LNCaP clone FGC (cell line): ENCODE measurements around the gene GPSM3.
"Not testable (repeated sequence)": the region's sequence is repeated elsewhere in the genome, so short reads cannot be mapped to it uniquely, and the experiment has no call there.

Source experiments
- DNase-seq: peaks from one replicate; pipeline ENCODE4 v3.0.0-alpha.2; 2011; ENCODE audit warnings: low read depth
- H3K4me3 ChIP-seq: 2 replicates; pipeline ENCODE4 v1.5.1; 2011; ENCODE audit warnings: mild to moderate bottlenecking, low read depth, low read length, control low read depth
- CTCF ChIP-seq: IDR thresholded peaks from 2 replicates; pipeline ENCODE4 v1.5.1; 2012; ENCODE audit warnings: mild to moderate bottlenecking; ENCODE audit not compliant: control insufficient read depth, insufficient read depth; ENCODE audit errors: extremely low read depth

The GPSM3 gene

GRCh38 chr6:32215617-32216016 lies 23.2 kb upstream of the GPSM3 start:
- DNase-seq = no peak
- H3K4me3 ChIP-seq = no peak overlapping the region
- no peak for TF ChIP-seq CTCF

GRCh38 chr6:32214126-32214525 lies 21.7 kb upstream of the GPSM3 start:
- H3K4me3 ChIP-seq = no peak overlapping the region
- no peak for TF ChIP-seq CTCF

GRCh38 chr6:32213649-32214048 lies 21.2 kb upstream of the GPSM3 start:
- DNase-seq = no peak
- TF ChIP-seq CTCF = no peak
- no peak overlapping the region for H3K4me3 ChIP-seq

More at GRCh38 chr6:32214126-32214525, 21.7 kb upstream of the GPSM3 start:
- no peak for DNase-seq

- TF ChIP-seq CTCF = no peak
- H3K4me3 ChIP-seq = no peak overlapping the region
- DNase-seq = no peak
Measured at GRCh38 chr6:32212076-32212760, 19.8 kb upstream of the GPSM3 start.

GRCh38 chr6:32211432-32211831 lies 19.0 kb upstream of the GPSM3 start:
- not testable (repeated sequence) for DNase-seq, H3K4me3 ChIP-seq

GRCh38 chr6:32210191-32210601 lies 17.8 kb upstream of the GPSM3 start:
- H3K4me3 ChIP-seq = no peak overlapping the region
- TF ChIP-seq CTCF = no peak
- DNase-seq = no peak

GRCh38 chr6:32208996-32209395 lies 16.6 kb upstream of the GPSM3 start:
- TF ChIP-seq CTCF = no peak
- H3K4me3 ChIP-seq = no peak overlapping the region
- no peak for DNase-seq
